Stimulated activated CD8-positive, alpha-beta memory T cell treated with anti-CD3 and anti-CD28 coated beads, Interleukin-15, amount 100 ng/mL, for 24 hours (primary cell): ENCODE data around the gene PDIA4.
"Not testable (repeated sequence)": the region's sequence is repeated elsewhere in the genome, so short reads cannot be mapped to it uniquely, and the experiment has no call there.

Experiments used
- DNase-seq: peaks from one replicate; pipeline ENCODE4 v3.0.0-alpha.2; 2020; ENCODE audit warnings: low read depth

The PDIA4 gene

DNA sequence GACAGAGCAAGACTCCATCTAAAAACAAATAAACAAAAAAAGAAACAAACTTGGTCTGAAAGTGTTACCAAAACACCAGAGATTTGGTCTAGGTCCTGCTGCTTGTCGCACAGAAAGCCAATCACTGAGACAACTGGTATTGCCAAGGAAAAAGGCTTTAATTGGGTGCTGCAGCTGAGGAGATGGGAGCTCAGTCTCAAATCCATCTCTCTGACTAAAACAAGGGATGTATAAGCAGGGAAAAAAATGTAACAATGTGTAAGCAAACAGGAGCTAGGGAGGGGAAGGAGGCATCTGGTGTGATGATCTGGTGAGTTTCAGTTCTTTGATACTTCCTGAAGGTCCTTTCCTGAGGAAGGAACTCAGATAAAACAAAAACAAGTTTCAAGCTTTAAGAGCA, 8.4 kb upstream of the PDIA4 start:
- no peak for DNase-seq

DNA sequence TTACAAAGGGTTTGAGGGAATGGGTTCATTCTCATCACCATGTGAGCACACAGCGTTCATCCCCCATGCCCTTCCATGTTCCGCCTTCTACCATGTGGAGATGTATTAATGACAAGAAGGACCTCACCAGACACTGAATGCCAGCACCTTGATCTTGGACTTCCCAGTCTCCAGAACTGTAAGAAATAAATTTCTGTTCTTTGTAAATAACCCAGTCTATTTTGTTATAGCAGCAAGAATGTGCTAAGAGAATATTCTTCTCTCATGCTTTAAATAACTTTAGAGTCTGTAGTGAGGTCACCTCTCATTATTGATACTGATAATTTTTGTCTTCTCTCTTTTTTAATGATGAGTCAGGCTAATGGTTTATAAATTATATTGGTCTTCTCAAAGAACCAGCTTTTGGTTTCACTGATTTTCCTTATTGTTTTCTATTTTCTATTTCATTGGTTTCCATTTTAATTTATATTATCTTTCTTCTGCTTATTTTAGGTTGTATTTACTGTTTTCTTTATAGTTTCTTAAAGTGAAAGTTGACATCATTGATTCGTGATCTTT, 3.1 kb upstream of the PDIA4 start:
- no peak for DNase-seq

DNA sequence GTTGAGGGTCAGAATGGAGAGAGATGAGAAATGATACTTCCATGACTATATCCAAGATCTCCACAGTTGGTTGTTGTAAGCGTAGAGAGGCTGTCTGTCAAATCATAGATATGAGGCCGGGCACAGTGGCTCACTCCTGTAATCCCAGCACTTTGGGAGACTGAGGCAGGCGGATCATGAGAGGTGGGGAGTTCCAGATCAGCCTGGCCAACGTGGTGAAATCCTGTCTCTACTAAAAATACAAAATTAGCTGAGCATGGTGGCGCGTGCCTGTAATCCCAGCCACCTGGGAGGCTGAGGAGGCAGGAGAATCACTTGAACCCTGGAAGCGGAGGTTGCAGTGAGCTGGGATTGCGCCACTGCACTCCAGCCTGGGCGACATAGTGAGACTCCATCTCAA, 2.1 kb upstream of the PDIA4 start:
- DNase-seq, result not testable (repeated sequence)

DNA sequence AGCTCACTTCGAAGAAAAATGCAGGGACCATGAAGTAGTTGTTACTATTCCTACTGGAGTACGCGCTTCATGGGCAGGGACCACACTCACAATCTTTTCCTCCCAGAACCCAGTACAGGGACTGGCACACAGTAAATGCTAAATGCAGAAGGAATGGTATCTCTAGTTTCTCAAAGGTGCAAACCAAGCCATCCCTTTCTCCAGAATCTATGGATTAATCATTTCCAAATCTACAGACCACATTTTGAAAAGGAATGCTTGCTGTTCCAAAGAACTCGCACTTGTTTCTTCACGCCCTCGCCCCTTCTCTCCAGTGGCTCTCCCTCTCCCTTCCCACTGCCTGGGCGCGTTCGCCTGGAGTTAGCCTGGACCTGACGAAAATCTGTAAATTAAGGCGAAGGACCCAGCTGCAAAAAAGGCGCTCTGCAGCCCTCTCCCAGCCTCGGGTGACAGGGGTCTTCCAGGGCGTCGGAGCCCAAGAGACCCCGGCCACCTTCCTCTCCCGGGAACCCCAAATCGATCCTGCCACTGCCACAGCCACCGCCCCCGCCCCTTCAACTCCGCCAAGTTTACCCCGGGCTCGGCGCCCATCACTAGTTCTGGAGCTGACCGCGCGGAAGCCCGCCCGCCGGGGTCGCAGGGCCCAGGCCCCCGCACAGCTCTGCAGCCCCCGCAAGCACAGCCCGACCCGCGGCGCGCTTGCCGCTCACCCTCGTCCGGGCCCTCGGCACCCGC, 527 bp downstream of the PDIA4 start:
- no peak for DNase-seq

DNA sequence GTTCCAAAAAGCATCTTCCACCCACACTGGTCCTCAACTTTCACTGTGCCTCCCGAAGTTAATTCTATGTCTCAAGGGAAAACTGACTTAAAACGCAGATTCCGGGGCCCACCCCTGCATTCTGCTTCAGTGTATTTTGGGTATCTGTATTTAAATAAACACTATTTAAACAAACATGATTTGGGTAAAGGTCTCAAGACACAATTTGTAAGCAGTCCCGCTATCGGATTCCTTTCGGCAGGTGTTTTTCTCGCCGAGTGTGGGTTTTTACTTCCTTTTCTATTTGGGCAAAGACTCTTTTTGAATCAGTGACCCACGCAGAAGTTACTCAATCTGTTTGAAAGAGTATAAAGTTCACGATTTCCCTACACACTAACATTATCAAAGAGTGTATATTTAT, 1.2 kb downstream of the PDIA4 start:
- no peak for DNase-seq

DNA sequence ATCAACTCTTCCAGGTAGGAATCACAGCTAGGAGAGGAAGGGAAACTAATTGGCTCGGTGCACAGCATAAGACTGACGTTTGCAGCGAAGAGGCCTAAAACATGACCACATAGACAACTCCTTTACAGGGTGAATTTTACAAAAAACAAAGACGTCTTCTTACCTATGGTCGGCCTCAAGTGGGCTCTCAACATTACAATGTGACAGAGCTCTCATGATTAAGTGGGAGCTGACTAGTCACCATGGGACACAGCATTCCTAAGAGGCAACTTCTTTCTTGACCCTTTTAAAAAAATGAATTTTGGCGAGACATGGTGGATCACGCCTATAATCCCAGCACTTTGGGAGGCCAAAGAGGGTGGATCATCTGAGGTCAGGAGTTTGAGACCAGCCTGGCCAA, 4.6 kb downstream of the PDIA4 start:
- DNase-seq, result no peak

DNA sequence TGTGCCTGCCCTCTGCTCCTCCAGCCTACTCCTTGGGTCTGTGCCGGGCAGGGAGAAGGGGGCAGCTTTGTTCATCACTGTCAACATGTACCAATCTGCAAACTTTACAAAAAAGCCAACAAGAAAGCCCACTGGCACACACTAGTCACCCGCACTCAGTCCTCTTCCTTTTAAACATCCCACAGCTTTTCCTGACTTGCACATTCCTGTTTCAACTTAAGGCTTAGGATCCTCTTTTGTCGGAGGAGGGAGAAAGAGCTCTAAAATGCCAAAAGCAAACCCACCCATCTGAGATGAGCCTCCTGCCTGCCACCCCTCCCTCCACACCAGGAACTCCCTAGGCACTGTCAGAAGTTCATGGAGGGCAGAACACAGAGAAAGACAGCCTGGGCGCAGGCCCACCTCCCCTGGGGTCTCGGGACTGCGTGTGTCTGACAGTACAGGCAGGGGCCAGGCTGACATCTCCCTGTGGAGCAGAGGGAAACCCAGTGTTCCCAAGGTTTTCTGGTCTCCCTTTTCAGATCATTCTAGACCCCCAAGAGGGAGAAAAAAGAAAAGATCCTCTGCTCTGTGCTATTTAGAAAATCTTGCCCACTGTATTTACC, 5.4 kb downstream of the PDIA4 start:
- DNase-seq, result no peak

DNA sequence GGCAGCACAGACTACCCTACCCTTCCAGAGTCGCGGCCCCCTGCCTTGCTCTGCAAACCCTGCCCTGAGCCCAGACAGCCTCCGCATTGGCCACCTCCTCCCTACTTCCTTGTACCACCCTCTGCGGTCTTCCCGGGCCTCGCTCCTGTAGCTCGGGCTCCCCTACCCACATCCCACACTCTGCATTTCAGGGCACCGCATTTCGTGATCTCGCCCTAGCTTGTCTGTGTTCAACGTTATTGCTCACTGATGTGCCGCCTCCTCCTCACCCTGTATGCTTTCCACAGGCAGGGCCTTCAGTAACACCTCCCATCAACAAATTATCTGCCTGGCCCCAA, 6.6 kb downstream of the PDIA4 start:
- DNase-seq, result no peak

DNA sequence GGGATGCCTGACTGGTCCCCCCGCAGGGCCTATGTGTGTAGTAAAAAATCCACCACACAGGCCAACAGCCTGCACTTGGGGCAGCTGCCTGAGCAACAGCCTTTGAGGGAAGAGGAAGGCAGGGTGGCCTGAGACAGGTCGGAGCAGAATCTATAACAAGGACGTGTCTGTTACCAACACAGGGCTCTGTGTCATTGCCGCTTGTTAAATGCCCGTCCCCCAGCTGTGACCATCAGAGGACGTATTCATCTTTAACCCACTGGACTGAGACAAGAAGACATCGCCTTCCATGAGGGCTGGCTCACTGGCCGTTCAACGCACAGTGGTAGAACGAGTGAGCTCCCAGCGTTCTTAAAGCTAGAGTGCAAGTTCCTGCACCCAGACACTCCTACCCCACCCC, 7.8 kb downstream of the PDIA4 start:
- DNase-seq, result no peak

DNA sequence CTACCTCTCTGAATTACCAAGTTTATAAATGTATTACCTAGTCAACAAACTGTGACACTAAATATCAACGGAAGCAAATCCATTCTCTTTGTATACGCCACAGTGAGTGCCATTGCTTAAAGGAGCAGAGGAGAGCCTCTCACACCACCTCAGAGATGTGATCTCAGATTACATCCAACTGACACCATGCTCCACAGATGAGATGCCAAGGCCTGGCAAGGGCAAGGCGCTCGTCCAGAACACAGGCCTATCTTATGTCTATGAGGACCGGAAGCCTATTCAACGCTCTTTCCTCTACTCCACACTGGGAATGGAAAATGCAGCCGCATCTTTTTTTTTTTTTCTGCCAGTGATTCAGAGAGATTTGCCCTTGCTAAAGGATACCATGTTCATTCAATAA, 11.4 kb downstream of the PDIA4 start:
- no peak for DNase-seq

DNA sequence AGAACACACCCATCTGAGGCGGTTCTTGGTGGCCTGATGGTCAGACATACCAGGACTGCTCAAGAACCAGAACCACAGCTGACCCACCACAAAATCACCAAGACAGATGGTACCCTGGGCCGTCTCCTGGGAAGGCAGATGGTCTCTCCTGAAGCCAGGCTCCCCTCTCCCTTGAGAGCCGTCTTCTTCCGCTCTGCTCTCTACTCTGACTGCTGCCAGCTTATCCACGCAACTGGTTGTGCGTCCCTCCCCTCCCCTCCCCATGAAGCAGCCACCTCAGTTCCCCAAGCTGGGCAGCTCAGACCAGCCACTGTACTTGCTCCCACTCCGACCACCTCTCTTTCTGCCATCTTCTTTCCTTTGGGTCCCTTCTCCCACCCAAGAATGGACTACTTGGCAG, 14.0 kb downstream of the PDIA4 start:
- no peak for DNase-seq

DNA sequence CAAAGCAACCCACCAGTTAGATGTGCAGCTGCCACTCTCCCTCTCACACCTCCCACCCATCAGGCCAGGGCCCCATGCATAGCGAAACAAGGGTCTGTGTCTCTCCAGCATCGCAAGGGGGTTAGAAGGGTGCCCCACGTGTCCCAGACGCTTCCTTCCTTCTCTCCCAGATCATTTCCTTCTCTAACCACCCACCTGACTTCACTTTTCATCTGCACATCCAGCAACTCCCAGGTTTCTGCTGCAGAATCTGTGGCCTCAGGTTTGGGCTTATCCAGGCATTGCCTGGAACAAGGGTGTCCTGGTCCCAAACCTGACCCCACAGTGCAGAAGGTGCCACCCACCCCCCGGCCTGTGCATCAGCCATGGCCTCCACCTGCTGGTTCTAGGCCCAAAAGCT, 14.4 kb downstream of the PDIA4 start:
- DNase-seq, result no peak

DNA sequence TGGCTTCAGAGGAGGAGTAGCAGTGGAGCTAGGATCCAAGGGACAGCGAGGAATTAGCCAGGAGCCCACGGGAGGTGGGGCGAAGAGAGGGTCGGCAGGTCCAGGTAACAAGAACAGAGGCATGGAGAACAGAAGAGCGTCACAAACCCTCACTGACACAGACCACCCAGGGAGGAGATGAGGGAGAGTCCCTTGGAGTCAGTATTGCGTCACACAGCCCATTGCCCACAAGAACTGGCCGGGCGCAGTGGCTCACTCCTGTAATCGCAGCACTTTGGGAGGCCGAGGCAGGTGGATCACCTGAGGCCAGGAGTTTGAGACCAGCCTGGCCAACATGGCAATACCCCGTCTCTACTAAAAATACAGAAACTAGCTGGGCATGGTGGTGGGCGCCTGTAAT, 15.6 kb downstream of the PDIA4 start:
- DNase-seq, result not testable (repeated sequence)

DNA sequence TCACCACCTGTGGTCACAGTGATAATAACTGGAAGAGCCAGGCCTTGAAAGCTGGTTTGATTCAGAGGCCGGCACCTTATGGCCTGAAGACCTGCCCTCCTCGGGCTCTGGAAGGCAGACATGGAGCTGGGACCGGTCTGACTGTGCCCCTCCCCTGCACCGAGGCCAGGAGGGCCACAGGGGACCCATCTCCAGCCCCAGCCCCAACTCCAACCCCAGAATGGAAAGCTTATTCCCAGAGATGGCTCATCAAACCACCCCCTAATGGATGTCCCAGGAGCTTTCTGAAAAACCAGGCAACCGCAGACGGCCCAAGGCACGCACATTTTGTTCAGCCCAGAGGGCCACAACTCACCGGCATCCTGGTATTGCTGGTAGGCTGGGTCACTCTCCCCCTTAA, 16.8 kb downstream of the PDIA4 start:
- no peak for DNase-seq

DNA sequence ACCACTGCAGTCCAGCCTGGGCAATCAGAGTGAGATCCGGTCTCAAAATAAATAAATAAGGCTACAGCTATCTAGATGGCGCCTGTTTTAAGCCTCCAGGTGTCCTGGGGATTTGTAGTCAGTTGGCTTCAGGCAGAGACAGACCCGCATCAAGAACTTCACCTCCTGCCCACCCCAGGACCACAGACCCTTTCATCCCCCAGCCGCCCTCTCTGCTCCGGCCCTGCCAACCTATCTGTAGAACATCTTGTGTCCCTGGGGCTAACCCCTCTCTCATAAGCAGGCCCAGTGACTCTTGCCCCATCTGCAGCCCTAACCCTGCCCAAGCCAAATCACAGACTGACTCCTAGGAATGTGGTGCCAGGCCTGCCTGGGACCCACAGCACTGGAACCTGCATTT, 17.9 kb downstream of the PDIA4 start:
- no peak for DNase-seq

DNA sequence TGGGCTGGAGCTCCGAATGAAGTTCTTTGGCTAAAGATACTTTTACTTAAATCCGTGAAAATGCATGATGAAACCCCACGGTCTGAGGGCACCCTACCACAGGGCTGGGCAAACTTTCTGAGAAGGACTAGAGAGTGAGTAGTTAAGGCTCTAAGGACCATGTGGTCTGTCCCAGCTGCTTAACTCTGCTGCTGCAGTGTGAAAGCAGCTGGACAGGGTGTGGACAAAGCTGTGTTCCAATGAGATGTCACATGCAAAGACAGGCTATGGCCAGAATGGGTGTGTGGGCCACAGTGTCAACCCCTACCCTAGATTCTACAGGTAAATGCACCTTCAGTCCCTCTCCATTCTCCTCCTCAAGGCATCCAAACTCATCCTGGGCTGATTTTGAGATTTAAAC, 18.8 kb downstream of the PDIA4 start:
- no peak for DNase-seq

DNA sequence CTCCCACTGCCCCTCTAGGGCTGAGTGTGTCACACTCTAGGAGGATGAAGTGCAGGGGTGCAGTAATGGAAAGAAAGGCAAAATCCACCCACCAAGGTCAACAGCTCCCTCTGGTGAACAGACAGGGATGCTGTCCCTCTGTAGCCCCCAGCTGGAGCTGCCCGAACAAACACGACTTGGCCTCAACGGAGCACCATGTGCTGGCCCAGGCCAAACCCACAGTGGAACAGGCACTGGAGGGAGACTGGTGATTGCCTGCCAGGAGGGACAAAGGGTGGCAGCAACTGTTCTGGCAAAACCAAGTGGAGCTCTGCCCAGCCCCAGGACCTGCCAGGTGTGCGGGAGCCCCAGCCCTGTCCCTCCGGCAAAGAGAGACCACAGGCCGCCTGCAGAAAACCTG, 20.7 kb downstream of the PDIA4 start:
- DNase-seq, result no peak

DNA sequence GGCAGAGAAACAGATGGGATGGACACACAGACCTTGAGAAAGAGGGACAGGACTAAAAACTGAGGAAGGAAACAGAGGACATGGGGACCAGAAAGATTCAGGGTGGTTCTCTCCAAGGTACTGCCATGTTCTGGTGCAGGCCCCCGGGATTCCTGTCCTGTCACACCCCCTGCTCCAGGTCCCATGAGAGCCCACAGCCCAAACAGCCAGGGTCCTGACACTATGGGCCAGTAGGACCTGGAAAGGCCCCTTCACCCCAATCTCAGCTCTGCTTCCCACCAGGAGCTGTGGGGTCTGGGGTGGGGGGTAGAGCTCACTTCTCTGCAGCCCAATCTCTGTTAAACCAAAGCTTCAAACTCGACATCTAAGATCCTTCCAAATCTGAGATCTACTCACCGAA, 21.2 kb downstream of the PDIA4 start:
- DNase-seq, result no peak

DNA sequence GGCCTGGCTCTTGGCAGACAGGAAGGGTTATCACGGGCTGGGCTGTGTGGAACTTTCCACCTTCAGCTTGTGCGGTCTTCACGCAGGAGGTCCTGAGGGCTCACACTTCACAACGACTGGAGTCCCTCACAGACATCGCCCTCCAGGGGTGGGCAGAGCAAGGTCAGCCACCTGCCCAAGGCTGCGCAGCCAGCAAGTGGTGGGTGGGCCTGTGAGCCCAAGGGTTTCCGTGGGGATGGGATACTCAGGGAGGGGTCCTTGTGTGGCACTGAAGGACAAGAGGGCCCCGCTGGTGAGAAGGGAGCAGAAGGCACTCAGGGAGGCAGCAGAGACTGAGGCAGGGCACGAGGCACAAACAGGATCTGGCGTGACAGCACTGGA, 22.0 kb downstream of the PDIA4 start:
- no peak for DNase-seq

DNA sequence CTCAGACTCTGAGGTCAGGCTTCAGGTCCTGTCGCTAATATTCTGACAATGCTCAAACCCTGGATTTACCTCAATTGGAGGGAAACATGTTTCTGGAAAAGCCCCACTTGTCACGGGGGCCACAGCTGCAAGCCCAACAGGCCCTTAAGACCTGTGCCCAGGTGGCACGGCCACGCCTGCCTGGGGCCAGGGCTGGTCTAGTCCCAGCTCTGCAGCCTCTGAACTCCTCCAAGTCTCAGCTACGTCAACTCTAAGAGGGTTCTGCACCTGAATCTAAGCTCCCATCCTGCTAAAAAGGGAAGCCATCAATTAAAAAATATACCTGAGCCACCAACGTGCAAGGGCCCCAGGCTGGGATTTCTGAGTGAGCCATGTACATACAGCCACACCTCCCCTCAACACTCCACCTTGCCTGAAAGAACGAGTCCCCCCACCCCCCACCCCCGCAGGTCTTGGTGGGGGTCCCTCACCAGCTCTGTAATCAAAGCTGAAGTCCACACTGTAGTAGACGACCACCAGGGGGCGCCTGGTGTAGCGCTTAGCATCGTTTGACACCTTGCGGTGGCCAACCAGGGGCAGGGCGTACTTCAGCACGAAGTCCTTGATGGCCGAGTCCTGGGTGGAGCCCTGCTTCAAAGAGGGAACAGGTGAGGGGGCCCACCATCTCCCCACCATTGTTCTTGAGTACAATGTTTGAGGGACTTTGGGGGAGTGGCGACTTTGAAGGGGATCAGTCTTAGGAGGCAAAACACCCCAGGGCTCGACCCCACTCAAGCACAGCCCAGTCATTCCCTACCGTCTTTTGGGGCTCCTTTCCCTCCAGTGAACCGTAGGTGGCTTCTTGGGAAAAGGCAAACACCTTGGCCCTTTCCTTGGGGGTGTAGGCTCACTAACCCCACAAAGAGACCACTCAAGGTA, 22.6 kb downstream of the PDIA4 start:
- peak; percentile 74 for DNase-seq

DNA sequence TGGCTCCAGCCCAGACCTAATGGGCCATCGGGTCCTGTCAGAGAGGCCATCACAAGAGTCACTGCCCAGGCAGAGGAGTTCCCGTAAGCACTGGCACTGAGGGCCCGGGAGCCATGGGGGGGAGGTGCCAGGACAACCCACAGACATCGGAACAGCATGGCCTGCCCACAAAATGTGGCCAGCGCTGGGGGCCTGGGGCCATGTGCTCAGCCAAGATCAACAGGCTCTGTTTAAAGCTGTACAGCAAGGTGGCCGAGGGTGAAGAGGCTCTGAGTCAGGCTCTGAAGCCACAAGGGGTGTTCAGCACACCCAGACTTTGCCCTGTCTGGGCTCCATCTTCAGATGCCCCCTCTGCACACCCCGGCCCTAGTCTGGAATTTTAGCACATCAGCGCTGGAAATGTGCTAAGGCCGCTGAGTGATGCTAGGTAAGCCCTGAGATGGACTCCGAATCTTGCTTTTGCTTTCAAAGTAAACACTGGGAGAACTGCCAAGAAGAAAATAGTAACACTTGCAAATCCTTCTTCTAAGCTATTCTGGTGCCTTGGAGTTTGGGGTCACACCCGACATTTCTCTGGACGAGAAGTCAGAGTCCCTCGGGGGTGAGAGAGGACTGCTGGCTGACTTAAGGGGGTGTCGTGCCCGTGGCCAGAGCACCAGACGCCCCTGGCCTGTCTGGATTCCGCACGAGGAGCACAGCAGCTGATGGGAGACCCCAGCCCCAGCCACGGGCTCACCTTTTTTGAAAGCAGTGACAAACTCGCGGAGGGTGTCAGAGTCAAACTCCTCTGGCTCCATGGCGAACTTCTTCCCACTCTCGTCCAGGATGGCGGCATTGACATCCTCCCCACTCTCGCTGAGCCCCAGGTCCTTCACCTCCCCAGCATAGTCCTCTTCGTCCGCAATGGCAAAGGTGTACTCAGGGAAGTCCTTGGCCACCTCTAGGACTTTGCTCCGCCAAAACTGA, 23.6 kb downstream of the PDIA4 start:
- no peak for DNase-seq
